Caco-2 (cell line): Measurements from ENCODE around the gene PRR13. TPM values are rescaled to one million over a fixed set of nuclear protein-coding genes. Genes with fewer than 3 reads are reported as not detected.

ENCODE experiments used
- BruUV-seq: library from RNA; stranded (reverse); fragments of 400-500 nt; replicated peaks from 2 replicates; lab custom pipeline; 2021; lab: Mats Ljungman, UMichigan
- CTCF ChIA-PET: fragments of 300-600 bp; sonication (Branson Sonifier 250); formaldehyde crosslinking; loops from one replicate; lab custom pipeline; 2022; ENCODE audit warnings: antibody characterized with exemption; lab: Charles Lee
- POLR2A ChIA-PET: fragments of 300-600 bp; sonication (Branson Sonifier 250); formaldehyde crosslinking; loops from one replicate; lab custom pipeline; 2022; ENCODE audit warnings: antibody characterized with exemption; lab: Charles Lee
- DNase-seq, 2 experiments: peaks; one replicate each; pipeline versions ENCODE4 v3.0.0 to v3.0.0-alpha.2; 2020 to 2022
- H3K27me3 ChIP-seq: replicated peaks from 2 replicates; pipeline ENCODE4 v1.6.0; 2011; ENCODE audit warnings: low read length; ENCODE audit not compliant: control insufficient read depth, insufficient read depth
- H3K36me3 ChIP-seq: 2 replicates; pipeline ENCODE4 v1.5.1; 2011; ENCODE audit warnings: low read length; ENCODE audit not compliant: control insufficient read depth, insufficient read depth
- H3K4me1 ChIP-seq: fragments of 250-450 bp; sonication (Bioruptor Pico); 2 replicates; pipeline ENCODE4 v1.5.1; 2020; ENCODE audit warnings: mild to moderate bottlenecking
- H3K4me3 ChIP-seq: 2 replicates; pipeline ENCODE4 v1.5.1; 2011; ENCODE audit warnings: low read depth, mild to moderate bottlenecking, control low read depth, low read length
- H3K9me3 ChIP-seq: fragments of 250-450 bp; sonication (Bioruptor Pico); 2 replicates; pipeline ENCODE4 v1.5.1; 2020; ENCODE audit warnings: mild to moderate bottlenecking, moderate library complexity
- H3K27ac Mint-ChIP-seq: one replicate; pipeline ENCODE4 v1.8.0; 2022; ENCODE audit warnings: mixed read lengths; ENCODE audit not compliant: unreplicated experiment
- H3K27me3 Mint-ChIP-seq: one replicate; pipeline ENCODE4 v1.8.0; 2022; ENCODE audit warnings: mixed read lengths; ENCODE audit not compliant: insufficient read depth, unreplicated experiment
- H3K36me3 Mint-ChIP-seq: one replicate; pipeline ENCODE4 v1.8.0; 2022; ENCODE audit warnings: mild to moderate bottlenecking, mixed read lengths; ENCODE audit not compliant: insufficient read depth, unreplicated experiment
- H3K4me1 Mint-ChIP-seq: one replicate; pipeline ENCODE4 v1.8.0; 2022; ENCODE audit warnings: low read depth, mixed read lengths; ENCODE audit not compliant: unreplicated experiment
- H3K4me3 Mint-ChIP-seq: one replicate; pipeline ENCODE4 v1.8.0; 2022; ENCODE audit warnings: mild to moderate bottlenecking, moderate library complexity, mixed read lengths; ENCODE audit not compliant: unreplicated experiment
- H3K9me3 Mint-ChIP-seq: one replicate; pipeline ENCODE4 v1.8.0; 2022; ENCODE audit warnings: mixed read lengths; ENCODE audit not compliant: unreplicated experiment
- intact Hi-C: fragments of 100-400 bp; cut with micrococcal nuclease; formaldehyde crosslinking; loops from one replicate; pipeline ENCODE4 v1.10.0; 2022; ENCODE audit not compliant: unreplicated experiment
- total RNA-seq: library from RNA; stranded (reverse); gene quantifications from 2 replicates; pipeline ENCODE4 v1.2.3, GENCODE V29; 2022
- TF ChIP-seq, protein P1 (sequence below), 2 experiments: fragments of 200-600 bp in 1 of 2; IDR thresholded peaks; 1 replicate in 1 of 2; 2 replicates in 1 of 2; pipeline versions ENCODE4 v1.5.1 to v1.8.0; 2011 to 2022; ENCODE audit warnings: antibody characterized with exemption in 1 of 2, control low read depth in 1 of 2, inconsistent platforms in 1 of 2, low read depth in 1 of 2, low read length in 1 of 2, mild to moderate bottlenecking in 1 of 2, moderate library complexity in 1 of 2; ENCODE audit not compliant: insufficient read depth in 1 of 2, severe bottlenecking in 1 of 2, unreplicated experiment in 1 of 2

Gene PRR13
- total RNA-seq, 1 experiment from 2014 or later = 400 TPM

- TF ChIP-seq, protein P1, sequence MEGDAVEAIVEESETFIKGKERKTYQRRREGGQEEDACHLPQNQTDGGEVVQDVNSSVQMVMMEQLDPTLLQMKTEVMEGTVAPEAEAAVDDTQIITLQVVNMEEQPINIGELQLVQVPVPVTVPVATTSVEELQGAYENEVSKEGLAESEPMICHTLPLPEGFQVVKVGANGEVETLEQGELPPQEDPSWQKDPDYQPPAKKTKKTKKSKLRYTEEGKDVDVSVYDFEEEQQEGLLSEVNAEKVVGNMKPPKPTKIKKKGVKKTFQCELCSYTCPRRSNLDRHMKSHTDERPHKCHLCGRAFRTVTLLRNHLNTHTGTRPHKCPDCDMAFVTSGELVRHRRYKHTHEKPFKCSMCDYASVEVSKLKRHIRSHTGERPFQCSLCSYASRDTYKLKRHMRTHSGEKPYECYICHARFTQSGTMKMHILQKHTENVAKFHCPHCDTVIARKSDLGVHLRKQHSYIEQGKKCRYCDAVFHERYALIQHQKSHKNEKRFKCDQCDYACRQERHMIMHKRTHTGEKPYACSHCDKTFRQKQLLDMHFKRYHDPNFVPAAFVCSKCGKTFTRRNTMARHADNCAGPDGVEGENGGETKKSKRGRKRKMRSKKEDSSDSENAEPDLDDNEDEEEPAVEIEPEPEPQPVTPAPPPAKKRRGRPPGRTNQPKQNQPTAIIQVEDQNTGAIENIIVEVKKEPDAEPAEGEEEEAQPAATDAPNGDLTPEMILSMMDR (IDR thresholded peaks at IDR 0.05; ENCODE audit: insufficient read depth in 1 of 2, low read depth in 1 of 2, low read length in 1 of 2, severe bottlenecking in 1 of 2, unreplicated experiment in 1 of 2) = no peak
- H3K27me3 Mint-ChIP-seq = no peaks in the 10 kb centered on the region
- H3K36me3 ChIP-seq = peaks cover 15% of the 10 kb centered on the region
- H3K27me3 ChIP-seq = no peaks in the 10 kb centered on the region
- BruUV-seq = TSS peak; percentile 12
- peaks cover 19% of the 10 kb centered on the region for H3K4me1 Mint-ChIP-seq
- no peaks in the 10 kb centered on the region for H3K4me1 ChIP-seq
- no peaks in the 10 kb centered on the region for H3K9me3 ChIP-seq
- peak in 1 of 2 experiments; percentile 7 for DNase-seq
- H3K36me3 Mint-ChIP-seq = peaks cover 100% of the 10 kb centered on the region
- no peaks in the 10 kb centered on the region for H3K9me3 Mint-ChIP-seq
- H3K4me3 ChIP-seq = no peak overlapping the region
- no peak overlapping the region for H3K27ac Mint-ChIP-seq
- intact Hi-C loops = no loop called here
- no peak overlapping the region for H3K4me3 Mint-ChIP-seq
- ChIA-PET CTCF (no interaction called here), POLR2A (no interaction called here)
Measured at GRCh38 chr12:53467880-53468279, 26.3 kb downstream of the PRR13 start.

- POLR2A ChIA-PET = no interaction called here
Measured at GRCh38 chr12:53468282-53468681, 26.7 kb downstream of the PRR13 start.

DNA sequence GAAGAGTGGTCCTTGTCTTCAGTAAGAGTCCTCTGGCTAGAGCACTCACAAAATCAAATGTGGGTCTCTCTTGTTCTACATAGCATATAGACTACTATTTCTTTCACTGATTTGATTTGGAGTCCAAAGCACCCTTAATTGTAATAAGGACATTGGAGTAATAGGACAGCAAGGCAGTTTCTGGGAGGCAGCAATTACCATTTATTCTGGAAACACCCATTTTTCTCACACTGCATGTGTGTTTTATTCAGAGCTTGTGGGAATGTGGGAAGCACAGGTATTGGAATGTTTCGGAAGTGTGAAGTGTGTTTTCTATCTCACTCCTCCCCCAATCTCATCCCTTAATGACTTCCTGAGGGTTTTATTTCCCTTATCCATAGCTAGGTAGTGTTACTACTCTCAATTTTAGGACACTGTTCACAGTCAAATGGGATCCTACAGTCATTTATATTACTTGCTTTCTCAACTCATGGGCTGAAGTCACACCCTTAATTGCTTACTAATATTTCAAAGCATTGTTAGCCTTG is 30.6 kb downstream of the PRR13 start:
- no peak overlapping the region for H3K4me3 ChIP-seq
- POLR2A ChIA-PET = interaction anchor here (0.8 kb wide), 1 partner anchor 46 kb away, joined by 4 read pairs; no protein-coding TSS in a partner anchor
- DNase-seq = no peak
- H3K36me3 ChIP-seq = peaks cover 12% of the 10 kb centered on the region
- Mint-ChIP-seq H3K4me3 (no peak overlapping the region), H3K9me3 (no peaks in the 10 kb centered on the region), H3K36me3 (peaks cover 100% of the 10 kb centered on the region), H3K27ac (no peak overlapping the region), H3K27me3 (no peaks in the 10 kb centered on the region), H3K4me1 (peaks cover 14% of the 10 kb centered on the region)
- no peaks in the 10 kb centered on the region for H3K9me3 ChIP-seq
- intact Hi-C loops = no loop called here
- TF ChIP-seq, protein P1 (IDR thresholded peaks at IDR 0.05; ENCODE audit: insufficient read depth in 1 of 2, low read depth in 1 of 2, low read length in 1 of 2, severe bottlenecking in 1 of 2, unreplicated experiment in 1 of 2) = no peak
- no TSS peak for BruUV-seq
- no peaks in the 10 kb centered on the region for H3K4me1 ChIP-seq
- CTCF ChIA-PET = interaction anchor here (0.6 to 1.5 kb wide), 2 partner anchors 10 to 21 kb away, joined by 3 to 8 read pairs; no protein-coding TSS in a partner anchor
- H3K27me3 ChIP-seq = no peaks in the 10 kb centered on the region

More at GRCh38 chr12:53468282-53468681, 26.7 kb downstream of the PRR13 start:
- CTCF ChIA-PET = no interaction called here
- Histone ChIP-seq H3K36me3 (peaks cover 15% of the 10 kb centered on the region), H3K4me1 (no peaks in the 10 kb centered on the region), H3K27me3 (no peaks in the 10 kb centered on the region), H3K9me3 (no peaks in the 10 kb centered on the region), H3K4me3 (no peak overlapping the region)
- H3K27ac Mint-ChIP-seq = no peak overlapping the region
- DNase-seq = no peak
- peaks cover 100% of the 10 kb centered on the region for H3K36me3 Mint-ChIP-seq
- peaks cover 19% of the 10 kb centered on the region for H3K4me1 Mint-ChIP-seq
- no peak overlapping the region for H3K4me3 Mint-ChIP-seq
- intact Hi-C loops = no loop called here
- H3K9me3 Mint-ChIP-seq = no peaks in the 10 kb centered on the region
- no peaks in the 10 kb centered on the region for H3K27me3 Mint-ChIP-seq
- TF ChIP-seq, protein P1 (IDR thresholded peaks at IDR 0.05; ENCODE audit: insufficient read depth in 1 of 2, low read depth in 1 of 2, low read length in 1 of 2, severe bottlenecking in 1 of 2, unreplicated experiment in 1 of 2) = no peak
- BruUV-seq = no TSS peak
